HuH-7 (cell line): ENCODE results near the gene MED12.

Experiments used
- DNase-seq: peaks from one replicate; pipeline ENCODE4 v3.0.0; 2011; ENCODE audit warnings: low spot score

The MED12 gene

DNA sequence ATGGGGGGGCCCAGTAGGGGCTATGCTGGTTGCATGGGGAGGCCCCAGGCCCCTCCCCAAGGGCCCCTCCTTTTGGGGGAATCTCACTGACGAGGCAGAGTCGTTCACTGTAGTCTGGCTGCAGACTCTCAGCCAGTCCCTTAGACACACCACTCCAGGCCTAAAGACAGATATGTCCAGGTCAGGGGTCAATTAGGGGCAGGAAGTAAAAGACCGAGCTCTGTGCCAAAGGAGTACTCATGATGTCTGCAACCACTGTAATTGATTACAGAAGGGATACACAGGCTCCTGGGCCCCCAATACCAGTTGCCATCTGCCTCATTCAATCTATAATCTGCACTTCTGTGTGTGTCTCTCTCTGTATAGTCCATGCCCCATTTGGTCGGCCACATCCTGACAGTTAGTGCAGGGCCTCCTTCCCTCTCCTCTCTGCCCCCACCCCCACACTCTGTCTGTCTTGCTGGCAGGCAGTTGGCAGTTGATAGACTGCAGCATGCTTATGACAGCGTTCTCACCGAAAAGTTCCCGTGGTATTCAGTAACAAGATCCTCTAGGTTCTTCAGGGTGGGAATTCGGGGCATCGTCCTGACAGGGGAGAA is 10.5 kb upstream of the MED12 start:
- no peak for DNase-seq

DNA sequence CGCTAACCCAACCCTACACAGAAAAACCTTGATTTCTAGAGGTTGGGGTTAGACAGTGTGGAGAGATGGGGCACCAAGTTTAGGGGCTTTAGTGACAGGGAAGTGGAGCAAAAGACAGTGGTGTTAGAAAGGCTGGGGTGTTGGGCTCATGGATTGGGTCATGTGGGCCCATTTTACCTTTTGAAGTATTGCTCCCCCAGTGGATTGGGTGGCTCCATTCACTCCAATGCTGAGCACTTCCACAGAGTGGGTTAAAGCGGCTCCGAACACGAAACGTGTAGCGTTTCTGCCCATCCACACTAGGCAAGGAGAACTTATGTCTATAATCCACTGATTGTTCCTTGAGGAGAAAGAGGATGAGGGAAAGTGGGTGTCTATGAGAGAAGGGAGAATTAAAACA is 9.3 kb upstream of the MED12 start:
- DNase-seq = no peak

DNA sequence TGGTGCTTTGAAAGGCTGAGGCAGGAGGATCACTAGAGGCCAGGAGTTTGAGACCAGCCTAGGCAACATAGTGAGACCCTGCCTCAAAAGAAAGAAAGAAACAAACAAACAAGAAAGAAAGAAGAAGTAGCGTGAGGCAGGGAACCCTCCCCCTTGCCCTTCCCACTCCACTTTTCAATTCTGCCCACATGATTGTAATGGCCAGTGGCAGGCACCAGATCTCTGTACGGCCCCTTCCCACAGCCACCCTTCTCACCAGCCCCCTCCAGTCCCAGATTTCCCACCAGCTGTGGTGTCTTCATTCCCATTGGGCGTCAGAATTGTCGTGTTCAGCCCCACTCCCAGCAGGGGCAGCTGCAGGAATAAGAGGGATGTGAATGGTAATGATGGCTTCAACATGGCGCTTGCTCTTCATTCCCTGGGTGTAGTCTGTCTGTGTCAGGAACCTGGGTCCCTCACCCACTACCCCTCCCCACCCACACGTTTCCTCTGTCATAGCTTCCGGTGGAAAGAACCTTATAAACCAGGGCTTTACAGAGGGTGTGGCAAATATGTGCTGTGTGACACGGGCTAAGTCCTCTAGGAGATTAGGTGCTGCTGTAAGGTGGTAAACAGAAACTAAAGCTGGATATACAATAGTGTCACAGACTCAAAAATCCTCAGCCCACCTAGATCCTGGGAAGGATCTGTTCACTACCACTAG is 7.1 kb upstream of the MED12 start, which contains the start of gene IL2RG:
Gene IL2RG, minus strand, starts transcription at position 437 of the 703 bp plus-strand sequence. Its CDS starts 38 bp downstream, at position 399.
- DNase-seq = no peak

DNA sequence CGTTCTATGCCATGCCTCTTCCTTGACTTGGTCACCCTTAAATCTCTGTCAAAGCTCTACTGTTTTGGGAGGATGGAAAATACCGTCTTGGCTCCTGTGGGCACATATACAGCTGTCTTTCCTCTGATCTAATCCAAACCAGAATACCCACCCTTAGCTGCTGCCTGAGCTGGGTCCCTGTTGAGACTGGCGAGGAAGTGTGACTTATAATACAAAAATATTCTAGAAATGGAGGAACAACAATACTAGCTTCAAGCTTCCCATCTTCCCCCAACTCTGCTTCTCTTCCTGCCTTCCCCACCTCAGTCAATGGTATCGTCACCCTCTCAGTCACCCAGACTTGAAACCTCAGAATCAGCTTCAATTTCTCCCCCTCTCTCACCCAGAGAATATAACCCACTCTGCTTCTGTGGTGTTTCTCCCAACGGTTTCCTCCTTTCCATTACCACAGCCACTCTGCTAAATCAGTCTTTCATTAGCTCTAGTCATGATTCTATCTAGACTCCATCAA is 6.4 kb upstream of the MED12 start:
- no peak for DNase-seq

DNA sequence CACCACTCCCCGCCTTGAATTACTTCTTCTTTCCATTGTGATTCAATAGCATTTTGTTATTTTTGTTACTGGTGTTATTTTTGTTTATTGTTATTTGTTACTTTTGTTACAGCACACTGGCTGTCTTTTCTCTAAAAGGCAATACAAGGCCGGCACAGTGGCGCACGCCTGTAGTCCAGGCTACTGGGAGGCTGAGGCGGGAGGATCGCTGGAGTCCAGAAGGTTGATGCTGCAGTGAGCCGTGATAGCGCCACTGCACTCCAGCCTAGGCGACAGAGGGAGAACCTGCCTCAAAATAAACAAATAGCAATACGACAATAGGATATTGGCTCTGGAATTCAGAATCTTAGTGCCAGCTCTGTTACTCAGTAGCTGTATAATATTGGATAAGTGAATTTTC is 1.0 kb upstream of the MED12 start:
- DNase-seq = no peak

DNA sequence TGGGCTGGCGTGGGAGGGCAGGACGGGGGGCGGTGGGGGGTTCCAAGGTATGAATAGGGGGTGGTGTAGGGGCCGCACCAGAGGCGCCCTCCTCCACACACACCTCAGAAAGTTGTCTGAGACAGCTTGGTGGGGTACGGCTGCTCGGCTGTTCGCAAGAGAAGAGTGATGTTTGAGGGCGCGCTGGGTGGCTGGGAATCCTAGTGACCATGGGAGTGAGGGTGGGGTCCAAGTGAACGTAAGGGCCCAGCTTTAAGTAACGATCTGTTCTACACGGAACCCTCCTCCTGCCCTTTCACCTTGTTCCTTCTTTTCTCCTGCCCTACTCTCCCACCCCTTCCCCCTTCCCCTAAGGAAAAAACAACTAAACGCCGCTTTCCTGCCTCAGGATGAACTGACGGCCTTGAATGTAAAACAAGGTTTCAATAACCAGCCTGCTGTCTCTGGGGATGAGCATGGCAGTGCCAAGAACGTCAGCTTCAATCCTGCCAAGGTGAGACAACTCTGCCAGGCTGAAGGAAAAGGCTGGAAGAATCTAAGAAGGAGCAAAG is 664 bp downstream of the MED12 start:
- no peak for DNase-seq

DNA sequence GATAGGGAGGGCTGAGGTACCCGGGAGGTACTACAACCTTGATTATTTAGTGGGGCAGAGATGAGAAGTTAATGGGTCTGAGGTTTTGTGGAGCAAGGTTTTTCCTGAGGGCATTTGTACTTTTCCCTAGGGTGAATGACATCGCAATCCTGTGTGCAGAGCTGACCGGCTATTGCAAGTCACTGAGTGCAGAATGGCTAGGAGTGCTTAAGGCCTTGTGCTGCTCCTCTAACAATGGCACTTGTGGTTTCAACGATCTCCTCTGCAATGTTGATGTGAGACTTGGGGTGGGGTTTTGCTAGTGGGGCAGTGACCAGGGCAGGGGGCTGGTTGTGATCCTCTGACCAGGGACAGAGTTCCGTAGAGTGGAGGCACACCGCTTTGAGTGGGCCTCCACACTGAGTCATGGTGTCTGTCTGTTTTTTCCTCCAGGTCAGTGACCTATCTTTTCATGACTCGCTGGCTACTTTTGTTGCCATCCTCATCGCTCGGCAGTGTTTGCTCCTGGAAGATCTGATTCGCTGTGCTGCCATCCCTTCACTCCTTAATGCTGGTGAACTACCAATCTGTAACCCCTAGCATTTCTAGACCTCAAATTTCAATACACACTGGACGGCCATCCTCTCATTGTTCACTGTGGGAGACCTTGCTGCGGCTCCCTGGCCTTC is 9.9 kb downstream of the MED12 start:
- no peak for DNase-seq

DNA sequence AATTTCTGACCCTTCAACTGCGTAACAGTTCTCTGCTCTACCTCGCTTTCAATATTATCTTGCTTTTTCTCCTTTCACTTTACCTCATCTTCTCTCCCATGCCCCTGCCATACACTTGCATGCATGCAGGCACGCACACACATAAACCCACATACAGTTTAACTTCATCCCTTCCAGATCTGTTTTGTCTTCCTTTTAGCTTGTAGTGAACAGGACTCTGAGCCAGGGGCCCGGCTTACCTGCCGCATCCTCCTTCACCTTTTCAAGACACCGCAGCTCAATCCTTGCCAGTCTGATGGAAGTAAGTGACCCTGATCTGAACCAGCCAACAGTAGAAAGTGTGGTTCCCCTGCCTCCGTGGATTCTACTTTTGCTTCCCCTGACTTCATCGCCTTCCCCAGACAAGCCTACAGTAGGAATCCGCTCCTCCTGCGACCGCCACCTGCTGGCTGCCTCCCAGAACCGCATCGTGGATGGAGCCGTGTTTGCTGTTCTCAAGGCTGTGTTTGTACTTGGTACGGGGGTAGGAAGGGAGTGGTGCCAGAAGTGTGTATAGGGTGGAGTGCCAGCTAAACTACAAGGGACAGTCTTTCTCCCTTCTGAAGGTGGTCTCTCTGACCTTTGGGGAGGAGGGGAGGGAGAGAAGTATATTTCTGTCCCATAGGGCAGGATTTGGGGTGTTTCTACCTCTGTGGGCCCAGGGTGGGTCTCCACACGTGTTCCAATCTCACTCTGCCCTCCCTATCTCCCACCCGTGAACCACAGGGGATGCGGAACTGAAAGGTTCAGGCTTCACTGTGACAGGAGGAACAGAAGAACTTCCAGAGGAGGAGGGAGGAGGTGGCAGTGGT is 10.7 kb downstream of the MED12 start:
- DNase-seq = peak; percentile 81

DNA sequence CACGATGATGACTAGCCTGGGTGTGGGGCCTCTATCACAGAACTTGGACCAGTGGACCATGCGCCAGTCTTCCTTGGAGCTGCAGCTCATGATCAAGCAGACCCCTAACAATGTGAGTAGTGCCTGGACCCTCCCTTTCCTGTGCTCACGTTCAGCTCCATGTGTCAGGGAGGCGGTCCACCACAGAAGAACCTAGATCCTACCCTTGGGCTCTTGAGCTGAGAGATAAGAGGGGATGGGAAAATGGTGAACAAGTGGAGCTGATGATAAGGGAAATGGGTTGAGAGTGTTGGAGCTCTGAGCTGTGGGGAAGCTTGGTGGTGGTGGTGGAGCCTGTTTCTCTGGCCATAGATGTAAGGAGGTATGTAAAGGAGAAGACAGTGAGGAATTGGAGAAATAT is 13.1 kb downstream of the MED12 start:
- no peak for DNase-seq

DNA sequence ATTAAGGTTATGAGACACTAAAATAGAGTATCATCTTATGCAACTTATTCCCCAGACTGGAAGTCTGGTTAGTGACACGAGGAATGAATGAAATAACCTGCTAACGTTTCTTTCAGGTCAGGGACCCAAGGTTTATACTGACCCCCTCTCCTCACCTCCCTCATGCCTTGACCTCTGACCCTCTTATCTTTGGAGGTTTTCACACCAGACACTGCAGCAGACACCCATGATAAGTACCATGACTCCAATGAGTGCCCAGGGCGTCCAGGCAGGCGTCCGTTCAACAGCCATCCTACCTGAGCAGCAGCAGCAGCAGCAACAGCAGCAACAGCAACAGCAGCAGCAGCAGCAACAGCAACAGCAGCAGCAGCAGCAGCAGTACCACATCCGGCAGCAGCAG is 22.0 kb downstream of the MED12 start:
- no peak for DNase-seq

DNA sequence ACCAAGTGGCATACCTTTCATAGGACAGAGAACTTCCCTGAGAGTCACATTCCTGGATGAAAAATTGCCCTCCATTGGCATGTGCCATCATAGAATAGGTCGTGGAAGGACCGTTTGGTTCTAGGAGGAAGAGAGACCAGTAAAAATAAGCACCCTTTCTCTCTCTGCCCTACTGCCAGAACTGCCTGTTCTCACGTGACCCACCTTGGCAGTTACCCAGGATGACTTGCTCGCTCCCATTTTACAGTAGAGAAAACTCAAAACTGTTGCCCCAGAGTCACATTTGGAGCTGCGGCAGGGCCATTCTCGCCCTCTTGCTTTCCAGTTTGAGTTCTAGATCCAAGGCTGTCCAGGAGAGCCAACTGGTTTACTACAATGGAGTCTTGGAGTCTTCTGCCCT is 25.1 kb downstream of the MED12 start:
- DNase-seq = no peak

DNA sequence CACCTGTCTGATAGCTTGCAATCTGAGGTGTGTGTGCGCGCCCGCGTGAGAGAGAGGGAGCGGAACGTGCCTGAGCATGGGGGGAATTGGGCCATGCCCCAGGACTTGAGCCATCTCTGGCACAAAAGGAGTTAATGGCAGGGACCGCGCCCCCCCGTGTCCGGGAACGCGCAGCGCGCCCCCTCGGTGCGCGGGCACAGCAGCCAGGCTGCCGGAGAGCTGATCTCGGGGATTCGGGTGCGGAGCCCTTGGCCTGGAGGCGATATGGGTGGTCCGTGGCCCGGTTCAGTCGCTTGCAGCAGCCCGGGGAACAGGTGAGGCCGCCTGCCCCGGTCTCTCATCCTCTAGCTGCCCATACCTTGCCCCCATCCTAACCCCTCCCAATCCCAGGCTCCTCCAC is 26.3 kb downstream of the MED12 start, which contains the start of gene NLGN3:
Gene NLGN3, plus strand, starts transcription at position 191 of the 400 bp plus-strand sequence. CDS start 2,909 bp downstream, outside the sequence.
- DNase-seq = no peak

DNA sequence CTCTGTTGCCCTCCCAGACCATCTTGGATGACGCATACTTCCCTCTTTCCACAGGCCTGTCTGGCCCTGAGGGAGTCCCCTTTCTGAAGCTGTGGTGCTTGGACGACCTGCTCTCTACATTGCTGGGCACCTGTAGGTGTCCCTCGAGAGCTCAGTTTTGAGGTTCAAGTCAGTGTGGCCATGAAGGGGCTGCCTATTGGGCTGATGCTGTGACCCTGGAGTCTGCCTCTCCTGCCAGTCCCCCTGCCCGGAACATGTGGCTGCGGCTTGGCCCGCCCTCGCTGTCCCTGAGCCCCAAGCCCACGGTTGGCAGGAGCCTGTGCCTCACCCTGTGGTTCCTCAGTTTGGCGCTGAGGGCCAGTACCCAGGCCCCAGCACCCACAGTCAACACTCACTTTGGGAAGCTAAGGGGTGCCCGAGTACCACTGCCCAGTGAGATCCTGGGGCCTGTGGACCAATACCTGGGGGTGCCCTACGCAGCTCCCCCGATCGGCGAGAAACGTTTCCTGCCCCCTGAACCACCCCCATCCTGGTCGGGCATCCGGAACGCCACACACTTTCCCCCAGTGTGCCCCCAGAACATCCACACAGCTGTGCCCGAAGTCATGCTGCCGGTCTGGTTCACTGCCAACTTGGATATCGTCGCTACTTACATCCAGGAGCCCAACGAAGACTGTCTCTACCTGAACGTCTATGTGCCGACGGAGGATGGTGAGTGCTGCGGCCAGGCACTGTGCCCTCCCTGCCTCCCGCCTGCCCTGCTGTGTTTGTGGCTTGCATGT is 29.3 kb downstream of the MED12 start:
- DNase-seq = no peak

DNA sequence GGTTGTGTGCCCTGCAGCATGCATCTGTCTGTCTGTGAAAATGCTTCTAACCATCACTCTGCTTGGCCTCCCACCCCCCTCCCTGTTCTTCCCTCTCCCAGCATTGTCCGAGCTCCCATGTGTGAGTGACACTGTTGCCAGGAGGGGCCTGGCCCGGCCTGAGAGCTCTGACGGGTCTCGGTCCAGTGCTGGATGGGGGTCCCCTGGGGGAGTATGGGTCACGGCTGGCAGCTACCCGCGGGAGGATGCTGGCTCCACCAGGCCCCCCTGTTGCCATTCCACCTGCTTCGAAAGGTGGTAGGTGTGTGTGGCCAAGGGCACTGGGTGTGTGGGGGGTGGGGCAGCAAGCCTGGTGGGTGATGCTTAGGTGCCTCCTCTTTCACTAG is 29.9 kb downstream of the MED12 start:
- DNase-seq = no peak

DNA sequence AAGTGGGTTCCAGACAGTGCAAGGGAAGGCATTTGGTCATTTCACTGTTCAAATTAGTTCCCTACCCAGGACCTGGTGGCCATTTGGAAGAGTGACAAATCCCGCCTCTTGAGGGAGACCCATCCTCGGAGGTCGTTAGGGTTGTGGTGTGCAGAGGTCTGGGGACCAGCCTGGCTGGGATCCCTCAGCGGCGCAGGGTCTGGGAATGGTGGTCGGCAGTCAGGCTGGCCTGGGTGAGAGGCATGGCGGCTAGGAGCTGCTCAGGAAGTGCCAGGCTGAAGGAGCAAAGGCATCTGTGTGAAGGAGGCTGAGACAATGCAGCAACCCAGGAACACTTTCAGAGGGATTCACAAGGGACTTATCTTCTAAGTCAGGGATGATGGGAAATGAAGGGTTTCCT is 33.0 kb downstream of the MED12 start:
- DNase-seq = no peak

DNA sequence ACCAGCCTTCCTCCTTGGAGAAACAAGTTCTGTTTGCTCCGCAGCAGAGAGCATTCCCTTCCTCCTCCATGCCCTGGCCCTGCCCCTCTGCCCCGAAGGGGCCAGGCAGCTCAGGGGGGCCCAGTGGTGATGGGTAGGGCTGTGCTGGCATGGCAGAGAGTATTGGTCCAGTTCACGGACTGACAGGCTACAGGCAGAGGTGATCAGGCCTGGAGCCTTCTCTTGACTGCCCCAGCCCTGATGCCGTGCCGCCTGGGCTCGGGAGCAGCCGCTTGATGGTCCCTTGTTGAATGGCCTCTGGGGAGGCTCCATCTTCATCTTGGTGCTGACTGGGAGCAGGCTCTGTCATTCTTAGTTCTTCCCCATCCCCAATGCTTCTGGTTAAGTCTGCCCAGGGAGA is 35.8 kb downstream of the MED12 start:
- DNase-seq = no peak

DNA sequence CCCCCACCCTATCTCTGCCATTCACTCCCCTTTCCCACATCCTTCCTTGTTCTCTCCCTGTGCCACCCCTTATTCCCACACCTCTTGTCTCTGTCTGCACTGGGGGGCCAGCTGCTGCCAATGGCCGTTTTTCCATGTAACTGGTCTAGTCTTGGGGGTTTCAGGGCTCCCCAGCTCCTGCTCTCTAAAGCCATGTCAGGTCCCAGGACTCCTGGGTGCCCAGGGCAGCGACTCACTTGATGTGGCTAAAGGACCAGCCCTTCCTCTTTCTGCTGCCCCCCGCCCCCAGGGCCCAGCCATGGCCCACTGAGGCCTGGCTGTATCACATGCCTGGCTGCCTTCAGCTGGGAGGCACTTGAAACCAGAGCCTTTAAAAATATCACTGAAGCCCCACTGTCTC is 36.2 kb downstream of the MED12 start:
- DNase-seq = no peak

DNA sequence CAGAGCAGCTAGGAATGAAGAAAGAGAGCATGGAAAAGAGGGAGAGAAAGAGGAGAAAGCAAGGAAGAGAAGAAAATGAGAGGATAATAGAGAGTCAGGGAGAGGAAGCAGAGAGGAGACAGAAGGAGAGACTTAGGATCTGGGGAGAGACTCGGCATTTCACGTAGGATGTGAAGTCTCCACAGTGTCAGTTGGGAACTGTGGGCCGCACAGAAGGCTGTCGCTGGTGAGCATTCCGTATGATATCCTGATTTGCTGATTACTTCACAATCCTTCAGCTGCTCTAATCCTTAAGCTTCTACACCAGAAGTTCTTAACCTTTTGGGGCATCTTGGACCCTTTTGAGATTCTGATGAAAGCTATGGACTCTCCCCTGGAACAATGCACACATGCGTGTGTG is 40.2 kb downstream of the MED12 start:
- DNase-seq = no peak

DNA sequence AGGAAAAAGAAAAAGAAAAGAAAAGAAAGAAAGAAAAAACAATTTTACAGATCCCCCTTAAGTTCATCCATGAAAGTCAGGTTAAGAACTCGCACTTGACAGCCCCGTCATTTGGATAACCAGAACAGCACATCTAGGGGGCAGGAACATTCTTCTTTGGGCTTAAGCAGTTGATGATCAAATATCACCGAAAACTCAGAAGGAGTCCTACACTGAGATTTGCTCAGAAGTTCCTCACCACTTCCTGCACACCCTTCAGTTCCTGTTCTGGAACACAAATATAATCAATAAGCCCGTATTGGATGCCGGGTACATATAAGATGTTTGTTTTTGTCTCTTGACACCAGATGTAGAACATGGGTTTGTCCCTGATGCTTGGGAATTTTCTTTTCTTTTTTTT is 40.9 kb downstream of the MED12 start:
- no peak for DNase-seq

DNA sequence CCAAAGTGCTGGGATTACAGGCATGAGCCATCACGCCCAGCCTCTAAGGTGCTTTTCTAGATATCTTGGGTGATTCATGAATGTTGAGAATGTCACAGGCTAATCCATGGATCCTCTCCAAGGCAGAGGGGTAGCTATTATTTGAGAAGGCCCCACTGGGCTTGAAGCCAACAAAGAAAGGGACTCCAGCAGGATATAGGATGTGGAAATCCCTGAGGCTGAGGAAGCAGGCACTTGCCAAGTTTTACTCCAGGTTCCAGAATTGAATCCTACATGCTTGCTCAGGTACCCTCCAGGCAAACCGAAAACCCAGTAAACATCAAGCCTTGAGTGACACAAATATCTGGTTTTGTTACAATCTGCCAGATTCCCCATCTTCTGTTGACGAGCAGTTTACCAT is 42.1 kb downstream of the MED12 start:
- no peak for DNase-seq

DNA sequence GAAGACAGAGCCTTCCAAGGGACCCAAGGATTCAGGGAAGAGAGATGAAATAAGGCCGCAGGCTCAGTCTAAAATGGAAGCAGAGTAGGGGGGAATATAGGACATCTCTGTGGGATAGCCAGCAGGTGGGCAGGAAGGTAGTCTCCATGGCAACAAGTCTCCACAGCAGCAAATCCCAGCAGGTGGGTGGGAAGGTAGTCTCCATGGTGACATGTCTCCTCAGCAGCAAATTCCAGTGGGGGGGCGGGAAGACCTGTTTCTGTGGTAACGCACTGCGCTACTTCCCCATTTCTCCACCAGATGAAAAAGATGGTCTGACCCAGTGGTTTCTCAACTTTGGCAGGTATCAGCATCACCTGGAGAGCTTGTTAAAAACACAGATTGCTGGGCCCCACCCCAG is 44.6 kb downstream of the MED12 start:
- no peak for DNase-seq
